Endothelial cell of umbilical vein (primary cell): Measurements from ENCODE around the gene KTN1.

Source experiments
- EZH2 ChIP-seq: IDR thresholded peaks from 2 replicates; pipeline ENCODE4 v1.6.1; 2012; ENCODE audit warnings: borderline replicate concordance, low read depth, mild to moderate bottlenecking, moderate library complexity, low read length, inconsistent platforms; ENCODE audit not compliant: severe bottlenecking
- JUN ChIP-seq: IDR thresholded peaks from 2 replicates; pipeline ENCODE4 v1.6.1; 2011; ENCODE audit warnings: borderline replicate concordance, low read depth; ENCODE audit not compliant: insufficient read length, insufficient read depth
- MYC ChIP-seq: IDR thresholded peaks from one replicate; pipeline ENCODE4 v1.6.1; 2011; ENCODE audit warnings: mild to moderate bottlenecking, low read depth, low read length
- POLR2A ChIP-seq: IDR thresholded peaks from 2 replicates; pipeline ENCODE4 v1.6.1; 2012; ENCODE audit warnings: low read depth, mild to moderate bottlenecking, control low read depth, low read length
- POLR2AphosphoS5 ChIP-seq: IDR thresholded peaks from 2 replicates; pipeline ENCODE4 v1.6.1; 2012; ENCODE audit warnings: low read depth, mild to moderate bottlenecking, control low read depth, low read length, moderate library complexity; ENCODE audit not compliant: insufficient read depth
- TF ChIP-seq, protein P1 (sequence below), 2 donors: IDR thresholded peaks; 1 replicate in 1 of 2; 2 replicates in 1 of 2; pipeline ENCODE4 v1.5.1; 2011; ENCODE audit warnings: low read length in 2 of 2, mild to moderate bottlenecking in 2 of 2, moderate library complexity in 2 of 2, control low read depth in 1 of 2, inconsistent platforms in 1 of 2, low read depth in 1 of 2; ENCODE audit not compliant: insufficient read depth in 1 of 2; ENCODE audit errors: extremely low read depth in 1 of 2
- TF ChIP-seq, protein P2 (sequence below): IDR thresholded peaks from 2 replicates; pipeline ENCODE4 v1.6.1; 2011; ENCODE audit not compliant: insufficient read depth, insufficient read length

DNA sequence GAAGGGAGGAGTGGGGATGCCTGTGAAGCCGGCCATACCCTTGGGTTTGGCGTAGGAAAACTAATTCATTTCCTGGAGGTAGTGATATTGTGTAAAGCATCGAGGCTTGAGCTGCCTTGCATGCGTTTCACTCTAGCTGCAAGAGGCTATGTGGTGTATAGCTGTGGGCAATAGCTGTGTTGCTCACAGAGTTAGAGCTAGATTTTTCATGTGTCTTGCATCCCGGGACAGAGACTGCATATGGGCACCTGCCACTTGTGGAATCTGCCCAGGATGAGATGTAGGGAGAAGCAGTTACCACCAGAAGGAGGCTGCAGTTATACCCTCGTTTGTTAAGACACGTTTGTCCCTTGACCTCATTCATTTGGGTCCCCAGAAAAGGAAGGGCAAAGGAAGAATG lies 106.7 kb downstream of the KTN1 start:
- TF ChIP-seq, protein P1, sequence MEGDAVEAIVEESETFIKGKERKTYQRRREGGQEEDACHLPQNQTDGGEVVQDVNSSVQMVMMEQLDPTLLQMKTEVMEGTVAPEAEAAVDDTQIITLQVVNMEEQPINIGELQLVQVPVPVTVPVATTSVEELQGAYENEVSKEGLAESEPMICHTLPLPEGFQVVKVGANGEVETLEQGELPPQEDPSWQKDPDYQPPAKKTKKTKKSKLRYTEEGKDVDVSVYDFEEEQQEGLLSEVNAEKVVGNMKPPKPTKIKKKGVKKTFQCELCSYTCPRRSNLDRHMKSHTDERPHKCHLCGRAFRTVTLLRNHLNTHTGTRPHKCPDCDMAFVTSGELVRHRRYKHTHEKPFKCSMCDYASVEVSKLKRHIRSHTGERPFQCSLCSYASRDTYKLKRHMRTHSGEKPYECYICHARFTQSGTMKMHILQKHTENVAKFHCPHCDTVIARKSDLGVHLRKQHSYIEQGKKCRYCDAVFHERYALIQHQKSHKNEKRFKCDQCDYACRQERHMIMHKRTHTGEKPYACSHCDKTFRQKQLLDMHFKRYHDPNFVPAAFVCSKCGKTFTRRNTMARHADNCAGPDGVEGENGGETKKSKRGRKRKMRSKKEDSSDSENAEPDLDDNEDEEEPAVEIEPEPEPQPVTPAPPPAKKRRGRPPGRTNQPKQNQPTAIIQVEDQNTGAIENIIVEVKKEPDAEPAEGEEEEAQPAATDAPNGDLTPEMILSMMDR (IDR thresholded peaks at IDR 0.05; ENCODE audit: extremely low read depth in 1 of 2, insufficient read depth in 1 of 2, low read depth in 1 of 2, low read length in 2 of 2), result no peak
- TF ChIP-seq, protein P2, sequence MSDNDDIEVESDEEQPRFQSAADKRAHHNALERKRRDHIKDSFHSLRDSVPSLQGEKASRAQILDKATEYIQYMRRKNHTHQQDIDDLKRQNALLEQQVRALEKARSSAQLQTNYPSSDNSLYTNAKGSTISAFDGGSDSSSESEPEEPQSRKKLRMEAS, result no peak
- no peak for TF ChIP-seq EZH2
- TF ChIP-seq POLR2AphosphoS5, result no peak
- no peak for TF ChIP-seq POLR2A
- TF ChIP-seq JUN, result no peak
- TF ChIP-seq MYC, result no peak
